ENCODE data around the gene HESX1. TPM values are rescaled to one million over a fixed set of nuclear protein-coding genes. Genes with fewer than 3 reads are reported as not detected.

The HESX1 gene
- total RNA-seq, 1 donor from 2014 or later, result 1.2 TPM

DNA sequence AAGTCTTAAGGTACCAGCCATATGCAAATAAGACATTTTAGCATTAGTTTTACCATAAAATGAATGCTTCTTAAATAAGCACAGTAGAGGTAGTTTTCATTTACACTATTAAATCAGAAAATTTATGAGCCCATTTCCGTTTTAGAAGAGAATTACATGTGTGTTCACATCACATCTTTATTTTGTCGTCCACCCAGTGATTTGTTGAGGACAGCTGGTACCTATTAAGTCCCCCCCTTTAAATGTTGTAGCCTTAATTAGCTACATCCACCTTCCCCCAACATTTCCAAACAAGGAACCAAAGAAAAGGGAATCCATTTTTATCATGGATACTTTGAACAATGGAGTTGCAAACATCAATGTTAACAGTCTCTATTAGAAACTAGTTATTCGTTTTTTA is 41.5 kb downstream of the HESX1 start:
- ATAC-seq (no peak), DNase-seq (no peak)
- Histone ChIP-seq H3K27ac (no peak overlapping the region), H3K36me3 (no peaks in the 10 kb centered on the region), H3K4me1 (peaks cover 20% of the 10 kb centered on the region), H3K9me3 (no peaks in the 10 kb centered on the region), H3K27me3 (peaks cover 8% of the 10 kb centered on the region), H3K4me3 (no peak overlapping the region)
- intact Hi-C loops (cut with DNase I), result no loop called here
- TF ChIP-seq, protein P1, sequence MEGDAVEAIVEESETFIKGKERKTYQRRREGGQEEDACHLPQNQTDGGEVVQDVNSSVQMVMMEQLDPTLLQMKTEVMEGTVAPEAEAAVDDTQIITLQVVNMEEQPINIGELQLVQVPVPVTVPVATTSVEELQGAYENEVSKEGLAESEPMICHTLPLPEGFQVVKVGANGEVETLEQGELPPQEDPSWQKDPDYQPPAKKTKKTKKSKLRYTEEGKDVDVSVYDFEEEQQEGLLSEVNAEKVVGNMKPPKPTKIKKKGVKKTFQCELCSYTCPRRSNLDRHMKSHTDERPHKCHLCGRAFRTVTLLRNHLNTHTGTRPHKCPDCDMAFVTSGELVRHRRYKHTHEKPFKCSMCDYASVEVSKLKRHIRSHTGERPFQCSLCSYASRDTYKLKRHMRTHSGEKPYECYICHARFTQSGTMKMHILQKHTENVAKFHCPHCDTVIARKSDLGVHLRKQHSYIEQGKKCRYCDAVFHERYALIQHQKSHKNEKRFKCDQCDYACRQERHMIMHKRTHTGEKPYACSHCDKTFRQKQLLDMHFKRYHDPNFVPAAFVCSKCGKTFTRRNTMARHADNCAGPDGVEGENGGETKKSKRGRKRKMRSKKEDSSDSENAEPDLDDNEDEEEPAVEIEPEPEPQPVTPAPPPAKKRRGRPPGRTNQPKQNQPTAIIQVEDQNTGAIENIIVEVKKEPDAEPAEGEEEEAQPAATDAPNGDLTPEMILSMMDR (IDR thresholded peaks at IDR 0.05), result no peak

GRCh38 chr3:57157545-57157944 is 42.2 kb downstream of the HESX1 start:
- H3K27ac ChIP-seq, result no peak overlapping the region
- TF ChIP-seq, protein P1 (IDR thresholded peaks at IDR 0.05), result no peak
- no peaks in the 10 kb centered on the region for H3K9me3 ChIP-seq
- no peaks in the 10 kb centered on the region for H3K36me3 ChIP-seq
- no peak overlapping the region for H3K4me3 ChIP-seq
- intact Hi-C loops (cut with DNase I), result no loop called here
- peaks cover 20% of the 10 kb centered on the region for H3K4me1 ChIP-seq
- DNase-seq (no peak), ATAC-seq (no peak)
- peaks cover 4% of the 10 kb centered on the region for H3K27me3 ChIP-seq

DNA sequence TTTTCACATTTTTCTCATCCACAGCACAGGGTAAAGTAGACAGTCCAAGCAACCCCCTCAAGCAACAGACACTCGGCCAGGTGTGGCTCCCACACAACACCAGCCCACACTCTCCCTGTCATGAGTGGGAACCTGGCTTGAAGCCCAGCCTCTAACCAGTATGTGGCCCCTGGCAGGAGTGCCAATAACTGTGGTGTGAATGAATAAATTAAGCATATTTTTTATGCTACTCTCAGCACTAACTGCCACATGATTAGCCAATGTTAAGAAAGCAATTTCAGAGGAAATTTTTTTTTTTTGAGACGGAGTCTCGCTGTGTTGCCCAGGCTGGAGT is 44.5 kb downstream of the HESX1 start:
- DNase-seq, result no peak
- H3K27ac ChIP-seq, result no peak overlapping the region
- TF ChIP-seq, protein P1 (IDR thresholded peaks at IDR 0.05), result no peak
- no peak overlapping the region for H3K4me3 ChIP-seq
- ATAC-seq, result no peak
- no peaks in the 10 kb centered on the region for H3K9me3 ChIP-seq
- peaks cover 10% of the 10 kb centered on the region for H3K4me1 ChIP-seq
- H3K27me3 ChIP-seq, result no peaks in the 10 kb centered on the region
- intact Hi-C loops (cut with DNase I), result no loop called here
- no peaks in the 10 kb centered on the region for H3K36me3 ChIP-seq

- no peak for DNase-seq
- Histone ChIP-seq H3K4me3 (no peak overlapping the region), H3K4me1 (peaks cover 8% of the 10 kb centered on the region)
Measured at GRCh38 chr3:57154470-57155309, 45.1 kb downstream of the HESX1 start.

GRCh38 chr3:57152151-57153143 is 47.3 kb downstream of the HESX1 start:
- H3K4me1 ChIP-seq, result no peaks in the 10 kb centered on the region
- no peak overlapping the region for H3K27ac ChIP-seq
- no peak for DNase-seq
- TF ChIP-seq, protein P1 (IDR thresholded peaks at IDR 0.05), result no peak
- H3K9me3 ChIP-seq, result no peaks in the 10 kb centered on the region
- no peaks in the 10 kb centered on the region for H3K27me3 ChIP-seq
- intact Hi-C loops (cut with DNase I), result no loop called here
- no peak for ATAC-seq
- no peak overlapping the region for H3K4me3 ChIP-seq
- no peaks in the 10 kb centered on the region for H3K36me3 ChIP-seq

More at GRCh38 chr3:57154470-57155309, 45.1 kb downstream of the HESX1 start:
- no peak for ATAC-seq
- no peaks in the 10 kb centered on the region for H3K36me3 ChIP-seq
- intact Hi-C loops (cut with DNase I), result no loop called here
- H3K27ac ChIP-seq, result no peak overlapping the region
- TF ChIP-seq, protein P1 (IDR thresholded peaks at IDR 0.05), result no peak
- no peaks in the 10 kb centered on the region for H3K9me3 ChIP-seq
- H3K27me3 ChIP-seq, result no peaks in the 10 kb centered on the region
